HCT116 (cell line): ENCODE measurements around the gene CDH22.

Experiments used
- CBX3 ChIP-seq: IDR thresholded peaks from 2 replicates; pipeline ENCODE4 v1.6.1; 2012; ENCODE audit warnings: low read depth
- CTCF ChIP-seq, 3 experiments: fragments of 200-600 bp in 1 of 3; sonication (generic) in 1 of 3; IDR thresholded peaks in 2 of 3; conservative IDR thresholded peaks in 1 of 3; 2 replicates each; pipeline ENCODE4 v1.5.1; 2012 to 2017; ENCODE audit warnings: low read depth in 2 of 3, low read length in 2 of 3, antibody characterized with exemption in 1 of 3, borderline replicate concordance in 1 of 3, control low read depth in 1 of 3, mild to moderate bottlenecking in 1 of 3, mixed read lengths in 1 of 3, mixed run types in 1 of 3, moderate library complexity in 1 of 3; ENCODE audit not compliant: insufficient read depth in 1 of 3
- EZH2 ChIP-seq: fragments of 200-600 bp; sonication (generic); IDR thresholded peaks from 2 replicates; pipeline ENCODE4 v1.6.1; 2017; ENCODE audit warnings: antibody characterized with exemption, mixed run types
- EZH2phosphoT487 ChIP-seq: fragments of 200-600 bp; IDR thresholded peaks from 2 replicates; pipeline ENCODE4 v1.6.1; 2018; ENCODE audit warnings: antibody characterized with exemption, borderline replicate concordance
- POLR2A ChIP-seq: IDR thresholded peaks from 2 replicates; pipeline ENCODE4 v1.7.0; 2011; ENCODE audit warnings: borderline replicate concordance; ENCODE audit not compliant: insufficient read depth, insufficient read length; ENCODE audit errors: extremely low read depth
- POLR2AphosphoS5 ChIP-seq: IDR thresholded peaks from 2 replicates; pipeline ENCODE4 v1.6.1; 2011; ENCODE audit warnings: mild to moderate bottlenecking, low read depth, low read length, moderate library complexity
- RAD21 ChIP-seq: IDR thresholded peaks from 2 replicates; pipeline ENCODE4 v1.6.1; 2012; ENCODE audit warnings: low read depth, mild to moderate bottlenecking
- REST ChIP-seq: IDR thresholded peaks from 2 replicates; pipeline ENCODE4 v1.6.1; 2012; ENCODE audit warnings: low read depth
- TCF7L2 ChIP-seq: IDR thresholded peaks from 2 replicates; pipeline ENCODE4 v1.7.0; 2011; ENCODE audit warnings: borderline replicate concordance, inconsistent platforms; ENCODE audit not compliant: insufficient read depth, insufficient read length; ENCODE audit errors: extremely low read depth
- YY1 ChIP-seq: IDR thresholded peaks from 2 replicates; pipeline ENCODE4 v1.6.1; 2011; ENCODE audit warnings: low read length, low read depth, moderate library complexity, mild to moderate bottlenecking; ENCODE audit not compliant: insufficient replicate concordance; ENCODE audit errors: extremely low read depth

DNA sequence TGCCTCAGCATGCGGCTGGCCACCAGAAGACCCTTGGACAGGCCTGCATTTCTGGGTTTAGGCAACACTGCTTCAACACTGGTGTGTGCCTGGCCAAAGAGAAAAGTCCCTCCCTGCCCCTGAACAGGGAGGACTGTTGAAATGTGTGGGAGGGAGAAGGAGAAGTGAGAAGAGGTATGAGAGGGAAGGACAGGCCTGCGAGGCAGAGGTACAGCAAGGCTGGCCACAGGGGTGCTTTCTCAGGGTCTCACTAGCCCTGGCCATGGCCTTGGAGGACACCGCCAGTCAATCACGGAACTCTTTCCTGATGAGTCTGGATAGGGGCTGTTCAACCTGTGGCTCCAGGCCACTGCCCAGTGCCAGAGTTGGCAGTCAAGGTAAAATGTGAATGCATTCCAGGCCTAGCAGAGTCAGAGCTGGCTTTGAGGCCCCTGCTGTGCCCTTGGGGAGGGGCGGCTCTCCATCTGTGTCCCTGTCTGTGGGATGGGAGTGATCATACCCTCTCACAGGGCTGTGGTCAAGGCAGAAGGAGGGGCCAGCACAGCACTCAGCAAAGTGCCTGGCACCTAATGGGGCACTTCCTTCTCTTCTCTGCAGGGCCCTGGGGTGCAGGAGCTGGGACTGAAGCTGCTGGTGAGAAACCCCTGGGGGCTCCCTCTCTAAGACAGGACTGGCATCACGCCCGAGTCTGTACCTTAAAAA, 43.2 kb upstream of the CDH22 start:
- no peak for TF ChIP-seq REST
- TF ChIP-seq CTCF (IDR thresholded peaks at IDR 0.05 in 2 of 3, conservative IDR thresholded peaks at IDR 0.05 in 1 of 3; ENCODE audit: borderline replicate concordance in 1 of 3, insufficient read depth in 1 of 3, low read depth in 2 of 3, low read length in 2 of 3) = no peak
- no peak for TF ChIP-seq EZH2
- no peak for TF ChIP-seq RAD21
- no peak for TF ChIP-seq TCF7L2
- no peak for TF ChIP-seq CBX3
- no peak for TF ChIP-seq POLR2A
- TF ChIP-seq YY1 = no peak
- no peak for TF ChIP-seq POLR2AphosphoS5
- TF ChIP-seq EZH2phosphoT487 = no peak
